K562 (cell line): Measurements from ENCODE around the gene EML2. TPM values are rescaled to one million over a fixed set of nuclear protein-coding genes. Genes with fewer than 3 reads are reported as not detected.

Experiments
- CTBP1 ChIP-seq: fragments of 450-650 bp; IDR thresholded peaks from 2 replicates; pipeline ENCODE4 v1.6.1; 2016; ENCODE audit warnings: borderline replicate concordance
- ELF1 ChIP-seq: fragments of 200-800 bp; sonication (Bioruptor generic); IDR thresholded peaks from 2 replicates; pipeline ENCODE4 v1.6.1; 2016; ENCODE audit warnings: missing genetic modification characterization, missing compliant biosample characterization
- ELF4 ChIP-seq: fragments of 450-650 bp; formaldehyde crosslinking; IDR thresholded peaks from 2 replicates; pipeline ENCODE4 v1.4.0; 2022; ENCODE audit warnings: missing genetic modification characterization
- FOXJ3 ChIP-seq: sonication (generic); formaldehyde crosslinking; IDR thresholded peaks from 2 replicates; pipeline ENCODE4 v1.4.0; 2020; ENCODE audit warnings: mild to moderate bottlenecking, missing genetic modification reagents
- GTF2F1 ChIP-seq: IDR thresholded peaks from 2 replicates; pipeline ENCODE4 v1.6.1; 2011; ENCODE audit warnings: low read depth, low read length, improper control_type of control experiment
- HNRNPL ChIP-seq: fragments of 200-400 bp; formaldehyde crosslinking; IDR thresholded peaks from 2 replicates; pipeline ENCODE4 v1.6.1; 2017; ENCODE audit warnings: low read depth, mild to moderate bottlenecking, low read length
- HNRNPUL1 ChIP-seq: fragments of 200-400 bp; formaldehyde crosslinking; IDR thresholded peaks from 2 replicates; pipeline ENCODE4 v1.6.1; 2017; ENCODE audit warnings: low read length
- ILF3 ChIP-seq: fragments of 450-650 bp; IDR thresholded peaks from 2 replicates; pipeline ENCODE4 v1.6.1; 2018; ENCODE audit warnings: antibody characterized with exemption, mild to moderate bottlenecking, moderate library complexity, borderline replicate concordance
- L3MBTL2 ChIP-seq: fragments of 450-650 bp; IDR thresholded peaks from 2 replicates; pipeline ENCODE4 v1.6.1; 2016; ENCODE audit warnings: mild to moderate bottlenecking, moderate library complexity
- MCM2 ChIP-seq: fragments of 450-650 bp; IDR thresholded peaks from 2 replicates; pipeline ENCODE4 v1.6.1; 2017; ENCODE audit warnings: low read depth, mild to moderate bottlenecking
- NELFE ChIP-seq: IDR thresholded peaks from 2 replicates; pipeline ENCODE4 v1.6.1; 2011; ENCODE audit warnings: mild to moderate bottlenecking; ENCODE audit not compliant: insufficient read depth, insufficient read length
- SMARCA4 ChIP-seq: fragments of 450-650 bp; IDR thresholded peaks from 2 replicates; pipeline ENCODE4 v1.6.1; 2016
- TAL1 ChIP-seq: fragments of 450-650 bp; IDR thresholded peaks from 2 replicates; pipeline ENCODE4 v1.6.1; 2016; ENCODE audit warnings: mild to moderate bottlenecking
- TARDBP ChIP-seq: fragments of 450-650 bp; IDR thresholded peaks from 2 replicates; pipeline ENCODE4 v1.6.1; 2016
- U2AF1 ChIP-seq: fragments of 200-400 bp; formaldehyde crosslinking; optimal IDR thresholded peaks from 2 replicates; pipeline ENCODE3; 2017; ENCODE audit warnings: mild to moderate bottlenecking, low read depth, low read length, moderate library complexity
- XRCC5 ChIP-seq: fragments of 200-400 bp; formaldehyde crosslinking; IDR thresholded peaks from 2 replicates; pipeline ENCODE4 v1.6.1; 2017; ENCODE audit warnings: low read depth, mild to moderate bottlenecking, low read length
- ZC3H11A ChIP-seq: IDR thresholded peaks from 2 replicates; pipeline ENCODE4 v1.6.1; 2012; ENCODE audit warnings: low read depth, low read length, improper control_type of control experiment
- ZFX ChIP-seq: sonication (generic); formaldehyde crosslinking; IDR thresholded peaks from 2 replicates; pipeline ENCODE4 v1.8.0; 2022; ENCODE audit warnings: mild to moderate bottlenecking, missing genetic modification reagents, moderate library complexity
- polyA plus RNA-seq, 8 experiments: library from polyadenylated mRNA; depleted of rRNA in 4 of 8; stranded (reverse) in 5 of 8; unstranded in 3 of 8; fragments of >200 nt; fragmentation: Nextera tagmentation in 2 of 8; fragmentation: Illumina TruSeq in 1 of 8; extraction: Ambion mirVana in 2 of 8; extraction: Trizol in 1 of 8; gene quantifications; 2 replicates each; pipeline versions ENCODE4 v1.2.1 to v1.2.3, GENCODE V29; 2011 to 2014; ENCODE audit warnings: inconsistent platforms in 1 of 8, missing spikeins in 1 of 8
- total RNA-seq, 7 experiments: library from RNA; depleted of rRNA in 6 of 7; stranded (reverse); fragments of >200 nt in 6 of 7; fragmentation: Illumina TruSeq in 2 of 7; extraction: Trizol in 2 of 7; gene quantifications; 2 replicates each; pipeline versions ENCODE4 v1.2.1 to v1.2.3, GENCODE V29; 2011 to 2021; ENCODE audit warnings: low replicate concordance in 1 of 7
- TF ChIP-seq, protein P1 (sequence below): IDR thresholded peaks from 2 replicates; pipeline ENCODE4 v1.6.1; 2011; ENCODE audit warnings: borderline replicate concordance, low read depth, mild to moderate bottlenecking, moderate library complexity, low read length; ENCODE audit not compliant: insufficient read depth, poor library complexity, severe bottlenecking
- TF ChIP-seq, protein P2 (sequence below): fragments of 450-650 bp; formaldehyde crosslinking; IDR thresholded peaks from 2 replicates; pipeline ENCODE4 v1.4.0; 2022; ENCODE audit warnings: missing genetic modification characterization
- TF ChIP-seq, protein P3 (sequence below): fragments of 150-350 bp; conservative IDR thresholded peaks from 2 replicates; pipeline ENCODE4 v1.6.1; 2014; ENCODE audit warnings: low read length
- TF ChIP-seq, protein P4 (sequence below): sonication (generic); formaldehyde crosslinking; IDR thresholded peaks from 2 replicates; pipeline ENCODE4 v1.8.0; 2022; ENCODE audit warnings: mild to moderate bottlenecking, low read depth, missing genetic modification reagents

EML2 gene
- total and polyA plus RNA-seq, 9 of the 15 experiments (the other 6 are each of a cell fraction or from before 2014, with no cell fraction given): 2.6 to 69.6 (median 24.8) TPM

DNA sequence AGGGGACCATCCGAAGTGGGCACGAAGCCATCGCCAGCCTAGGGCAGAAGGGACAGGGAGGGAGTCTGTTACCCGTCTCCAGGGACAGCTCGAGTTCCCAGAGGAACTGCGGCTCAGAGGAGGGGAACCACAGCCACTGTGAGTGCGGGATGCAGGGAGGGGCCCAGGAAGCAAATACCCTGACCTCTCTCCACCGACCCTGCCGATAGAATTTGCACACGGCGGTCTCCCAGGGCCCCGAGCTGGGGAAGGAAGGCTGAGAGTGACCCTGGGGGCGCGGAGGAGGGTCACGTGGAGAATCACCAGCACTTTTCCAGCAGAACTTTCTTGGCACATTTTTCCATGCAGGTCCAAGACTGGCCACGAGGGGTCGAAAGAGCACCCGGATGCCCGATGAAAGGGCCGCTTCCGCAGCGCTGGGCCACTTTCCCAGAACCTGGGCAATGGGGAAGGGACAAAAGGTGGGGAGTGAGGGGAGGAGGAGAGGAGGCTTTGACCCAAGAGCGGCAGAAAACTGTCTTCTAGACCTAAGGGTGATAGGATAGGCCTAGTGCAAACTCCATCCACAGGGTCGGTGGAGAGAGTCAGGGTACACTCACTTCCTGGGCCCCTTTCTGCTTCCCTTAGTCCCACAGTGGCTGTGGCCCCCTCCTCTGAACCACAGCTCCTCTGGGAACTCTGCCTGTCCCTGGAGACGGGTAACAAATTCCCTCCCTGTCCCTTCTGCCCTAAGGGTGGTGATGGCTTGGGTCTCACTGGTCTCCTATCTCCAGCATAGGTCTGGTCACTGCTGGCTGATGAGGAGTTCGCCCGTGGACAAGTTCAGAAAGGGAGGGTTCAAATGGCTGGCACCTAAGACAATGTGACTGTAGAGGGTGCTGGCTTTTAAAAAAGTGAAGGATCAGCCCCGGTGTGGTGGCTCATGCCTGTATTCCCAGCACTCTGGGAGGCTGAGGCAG lies 31.8 kb downstream of the EML2 start (continued):
- TF ChIP-seq, protein P1, sequence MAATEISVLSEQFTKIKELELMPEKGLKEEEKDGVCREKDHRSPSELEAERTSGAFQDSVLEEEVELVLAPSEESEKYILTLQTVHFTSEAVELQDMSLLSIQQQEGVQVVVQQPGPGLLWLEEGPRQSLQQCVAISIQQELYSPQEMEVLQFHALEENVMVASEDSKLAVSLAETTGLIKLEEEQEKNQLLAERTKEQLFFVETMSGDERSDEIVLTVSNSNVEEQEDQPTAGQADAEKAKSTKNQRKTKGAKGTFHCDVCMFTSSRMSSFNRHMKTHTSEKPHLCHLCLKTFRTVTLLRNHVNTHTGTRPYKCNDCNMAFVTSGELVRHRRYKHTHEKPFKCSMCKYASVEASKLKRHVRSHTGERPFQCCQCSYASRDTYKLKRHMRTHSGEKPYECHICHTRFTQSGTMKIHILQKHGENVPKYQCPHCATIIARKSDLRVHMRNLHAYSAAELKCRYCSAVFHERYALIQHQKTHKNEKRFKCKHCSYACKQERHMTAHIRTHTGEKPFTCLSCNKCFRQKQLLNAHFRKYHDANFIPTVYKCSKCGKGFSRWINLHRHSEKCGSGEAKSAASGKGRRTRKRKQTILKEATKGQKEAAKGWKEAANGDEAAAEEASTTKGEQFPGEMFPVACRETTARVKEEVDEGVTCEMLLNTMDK: no peak
- TF ChIP-seq HNRNPL (no peak), ZC3H11A (no peak), SMARCA4 (no peak), ILF3 (no peak), U2AF1 (no peak), NELFE (no peak), TARDBP (0 out of 2 replicates have a peak, but pooled peaks have one; percentile 30), CTBP1 (peak; percentile 77; the same call in 1 of the 2 replicates), HNRNPUL1 (no peak), GTF2F1 (no peak), MCM2 (no peak), FOXJ3 (CRISPR knock-in tag) (no peak), XRCC5 (peak; percentile 62; the same call in 1 of the 2 replicates), ELF1 (tag) (peak; percentile 85), TAL1 (no peak), ELF4 (CRISPR knock-in tag) (no peak), L3MBTL2 (no peak), ZFX (CRISPR knock-in tag) (peak; percentile 35; the same call in 1 of the 2 replicates)
- TF ChIP-seq, protein P2, sequence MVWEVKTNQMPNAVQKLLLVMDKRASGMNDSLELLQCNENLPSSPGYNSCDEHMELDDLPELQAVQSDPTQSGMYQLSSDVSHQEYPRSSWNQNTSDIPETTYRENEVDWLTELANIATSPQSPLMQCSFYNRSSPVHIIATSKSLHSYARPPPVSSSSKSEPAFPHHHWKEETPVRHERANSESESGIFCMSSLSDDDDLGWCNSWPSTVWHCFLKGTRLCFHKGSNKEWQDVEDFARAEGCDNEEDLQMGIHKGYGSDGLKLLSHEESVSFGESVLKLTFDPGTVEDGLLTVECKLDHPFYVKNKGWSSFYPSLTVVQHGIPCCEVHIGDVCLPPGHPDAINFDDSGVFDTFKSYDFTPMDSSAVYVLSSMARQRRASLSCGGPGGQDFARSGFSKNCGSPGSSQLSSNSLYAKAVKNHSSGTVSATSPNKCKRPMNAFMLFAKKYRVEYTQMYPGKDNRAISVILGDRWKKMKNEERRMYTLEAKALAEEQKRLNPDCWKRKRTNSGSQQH (CRISPR knock-in tag): no peak
- TF ChIP-seq, protein P3, sequence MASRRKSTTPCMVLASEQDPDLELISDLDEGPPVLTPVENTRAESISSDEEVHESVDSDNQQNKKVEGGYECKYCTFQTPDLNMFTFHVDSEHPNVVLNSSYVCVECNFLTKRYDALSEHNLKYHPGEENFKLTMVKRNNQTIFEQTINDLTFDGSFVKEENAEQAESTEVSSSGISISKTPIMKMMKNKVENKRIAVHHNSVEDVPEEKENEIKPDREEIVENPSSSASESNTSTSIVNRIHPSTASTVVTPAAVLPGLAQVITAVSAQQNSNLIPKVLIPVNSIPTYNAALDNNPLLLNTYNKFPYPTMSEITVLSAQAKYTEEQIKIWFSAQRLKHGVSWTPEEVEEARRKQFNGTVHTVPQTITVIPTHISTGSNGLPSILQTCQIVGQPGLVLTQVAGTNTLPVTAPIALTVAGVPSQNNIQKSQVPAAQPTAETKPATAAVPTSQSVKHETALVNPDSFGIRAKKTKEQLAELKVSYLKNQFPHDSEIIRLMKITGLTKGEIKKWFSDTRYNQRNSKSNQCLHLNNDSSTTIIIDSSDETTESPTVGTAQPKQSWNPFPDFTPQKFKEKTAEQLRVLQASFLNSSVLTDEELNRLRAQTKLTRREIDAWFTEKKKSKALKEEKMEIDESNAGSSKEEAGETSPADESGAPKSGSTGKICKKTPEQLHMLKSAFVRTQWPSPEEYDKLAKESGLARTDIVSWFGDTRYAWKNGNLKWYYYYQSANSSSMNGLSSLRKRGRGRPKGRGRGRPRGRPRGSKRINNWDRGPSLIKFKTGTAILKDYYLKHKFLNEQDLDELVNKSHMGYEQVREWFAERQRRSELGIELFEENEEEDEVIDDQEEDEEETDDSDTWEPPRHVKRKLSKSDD: no peak
- TF ChIP-seq, protein P4, sequence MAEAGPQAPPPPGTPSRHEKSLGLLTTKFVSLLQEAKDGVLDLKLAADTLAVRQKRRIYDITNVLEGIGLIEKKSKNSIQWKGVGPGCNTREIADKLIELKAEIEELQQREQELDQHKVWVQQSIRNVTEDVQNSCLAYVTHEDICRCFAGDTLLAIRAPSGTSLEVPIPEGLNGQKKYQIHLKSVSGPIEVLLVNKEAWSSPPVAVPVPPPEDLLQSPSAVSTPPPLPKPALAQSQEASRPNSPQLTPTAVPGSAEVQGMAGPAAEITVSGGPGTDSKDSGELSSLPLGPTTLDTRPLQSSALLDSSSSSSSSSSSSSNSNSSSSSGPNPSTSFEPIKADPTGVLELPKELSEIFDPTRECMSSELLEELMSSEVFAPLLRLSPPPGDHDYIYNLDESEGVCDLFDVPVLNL: no peak
